Gastroesophageal sphincter (tissue), 3 donors: Measurements from ENCODE around the gene REV1.

ENCODE experiments used
- CTCF ChIP-seq, 4 experiments: fragments of 200-600 bp in 2 of 4; fragments of 450-650 bp in 2 of 4; sonication (generic) in 1 of 4; IDR thresholded peaks; one replicate each; pipeline ENCODE4 v1.5.1; 2017 to 2019; ENCODE audit warnings: antibody characterized with exemption in 4 of 4, mild to moderate bottlenecking in 2 of 4, moderate library complexity in 2 of 4
- EP300 ChIP-seq: sonication (generic); formaldehyde crosslinking; IDR thresholded peaks from one replicate; pipeline ENCODE4 v1.6.1; 2017; ENCODE audit warnings: antibody characterized with exemption, mild to moderate bottlenecking
- POLR2AphosphoS5 ChIP-seq: sonication (generic); formaldehyde crosslinking; IDR thresholded peaks from one replicate; pipeline ENCODE4 v1.6.1; 2017; ENCODE audit warnings: antibody characterized with exemption

GRCh38 chr2:99377879-99378278, 111.9 kb downstream of the REV1 start:
- TF ChIP-seq CTCF (IDR thresholded peaks at IDR 0.05) (no peak), POLR2AphosphoS5 (no peak), EP300 (no peak)
